HFFc6 (cell line): ENCODE data around the gene BAHCC1. TPM values are rescaled to one million over a fixed set of nuclear protein-coding genes. Genes with fewer than 3 reads are reported as not detected.

Source experiments
- DNase-seq: peaks from one replicate; pipeline ENCODE4 v3.0.0-alpha.2; 2018
- H3K27ac Mint-ChIP-seq: 2 replicates; pipeline ENCODE4 v1.8.0; 2020; ENCODE audit warnings: mild to moderate bottlenecking, mixed read lengths
- H3K27me3 Mint-ChIP-seq: 2 replicates; pipeline ENCODE4 v1.8.0; 2021; ENCODE audit warnings: mild to moderate bottlenecking, moderate library complexity, mixed read lengths; ENCODE audit not compliant: insufficient read depth
- H3K36me3 Mint-ChIP-seq: 2 replicates; pipeline ENCODE4 v1.8.0; 2021; ENCODE audit warnings: low read depth, mixed read lengths
- H3K4me1 Mint-ChIP-seq: 2 replicates; pipeline ENCODE4 v1.8.0; 2020; ENCODE audit warnings: low read depth, mixed read lengths
- H3K4me3 Mint-ChIP-seq: 2 replicates; pipeline ENCODE4 v1.8.0; 2020; ENCODE audit warnings: mild to moderate bottlenecking, moderate library complexity, mixed read lengths
- H3K9me3 Mint-ChIP-seq: 2 replicates; pipeline ENCODE4 v1.8.0; 2020; ENCODE audit warnings: mild to moderate bottlenecking, mixed read lengths
- CTCF ChIP-seq: fragments of 200-600 bp; sonication (generic); IDR thresholded peaks from 2 replicates; pipeline ENCODE4 v1.5.0; 2021; ENCODE audit warnings: antibody characterized with exemption, mild to moderate bottlenecking
- total RNA-seq, 6 experiments: library from RNA; stranded (reverse); fragmentation: NEBNext Ultra II Directional; extraction: Animal tissue kit (Norgen Biotek cat#: 25700); gene quantifications; 2 replicates in 1 of 6; 3 replicates in 5 of 6; pipeline ENCODE4 v1.2.3, GENCODE V29; 2021

The BAHCC1 gene
- total RNA-seq, 6 experiments from 2014 or later, result 7.3 to 9.7 (median 8.3) TPM

- H3K4me1 Mint-ChIP-seq, result no peaks in the 10 kb centered on the region
- no peaks in the 10 kb centered on the region for H3K36me3 Mint-ChIP-seq
- H3K27me3 Mint-ChIP-seq, result peaks cover 4% of the 10 kb centered on the region
- H3K27ac Mint-ChIP-seq, result no peak overlapping the region
- no peaks in the 10 kb centered on the region for H3K9me3 Mint-ChIP-seq
- no peak for TF ChIP-seq CTCF
- no peak overlapping the region for H3K4me3 Mint-ChIP-seq
- no peak for DNase-seq
These were observed 15.1 kb upstream of the BAHCC1 start for GRCh38 chr17:81380131-81380530.

GRCh38 chr17:81380666-81381518, 14.4 kb upstream of the BAHCC1 start:
- Mint-ChIP-seq H3K9me3 (no peaks in the 10 kb centered on the region), H3K27me3 (peaks cover 4% of the 10 kb centered on the region), H3K27ac (no peak overlapping the region), H3K36me3 (no peaks in the 10 kb centered on the region), H3K4me1 (no peaks in the 10 kb centered on the region), H3K4me3 (no peak overlapping the region)
- TF ChIP-seq CTCF, result no peak
- DNase-seq, result no peak

- Mint-ChIP-seq H3K27ac (no peak overlapping the region), H3K4me3 (no peak overlapping the region), H3K36me3 (no peaks in the 10 kb centered on the region), H3K9me3 (no peaks in the 10 kb centered on the region), H3K27me3 (peaks cover 4% of the 10 kb centered on the region), H3K4me1 (no peaks in the 10 kb centered on the region)
- DNase-seq, result no peak
- no peak for TF ChIP-seq CTCF
These were observed 13.4 kb upstream of the BAHCC1 start for GRCh38 chr17:81381632-81382577.

GRCh38 chr17:81382851-81383250, 12.4 kb upstream of the BAHCC1 start:
- no peaks in the 10 kb centered on the region for H3K36me3 Mint-ChIP-seq
- peaks cover 4% of the 10 kb centered on the region; the same call in 1 of the 2 replicates for H3K27me3 Mint-ChIP-seq
- H3K4me1 Mint-ChIP-seq, result peaks cover 2% of the 10 kb centered on the region
- no peak overlapping the region for H3K4me3 Mint-ChIP-seq
- TF ChIP-seq CTCF, result no peak
- no peaks in the 10 kb centered on the region for H3K9me3 Mint-ChIP-seq
- no peak for DNase-seq
- H3K27ac Mint-ChIP-seq, result no peak overlapping the region

- H3K36me3 Mint-ChIP-seq, result no peaks in the 10 kb centered on the region
- no peak overlapping the region for H3K4me3 Mint-ChIP-seq
These were observed 11.5 kb upstream of the BAHCC1 start for GRCh38 chr17:81383504-81384421.

More at GRCh38 chr17:81383504-81384421, 11.5 kb upstream of the BAHCC1 start:
- TF ChIP-seq CTCF, result no peak
- H3K27me3 Mint-ChIP-seq, result peaks cover 6% of the 10 kb centered on the region
- H3K27ac Mint-ChIP-seq, result no peak overlapping the region
- DNase-seq, result no peak
- H3K4me1 Mint-ChIP-seq, result peaks cover 6% of the 10 kb centered on the region
- H3K9me3 Mint-ChIP-seq, result no peaks in the 10 kb centered on the region
